B cell (primary cell): ENCODE results near the gene HLX.

Experiments used
- EZH2 ChIP-seq: IDR thresholded peaks from 2 replicates; pipeline ENCODE4 v1.6.1; 2012; ENCODE audit warnings: borderline replicate concordance, low read depth, mild to moderate bottlenecking, moderate library complexity, low read length; ENCODE audit not compliant: insufficient read depth, poor library complexity, severe bottlenecking
- TF ChIP-seq, protein P1 (sequence below): fragments of 200-600 bp; IDR thresholded peaks from one replicate; pipeline ENCODE4 v1.8.0; 2022; ENCODE audit warnings: antibody characterized with exemption, mild to moderate bottlenecking

DNA sequence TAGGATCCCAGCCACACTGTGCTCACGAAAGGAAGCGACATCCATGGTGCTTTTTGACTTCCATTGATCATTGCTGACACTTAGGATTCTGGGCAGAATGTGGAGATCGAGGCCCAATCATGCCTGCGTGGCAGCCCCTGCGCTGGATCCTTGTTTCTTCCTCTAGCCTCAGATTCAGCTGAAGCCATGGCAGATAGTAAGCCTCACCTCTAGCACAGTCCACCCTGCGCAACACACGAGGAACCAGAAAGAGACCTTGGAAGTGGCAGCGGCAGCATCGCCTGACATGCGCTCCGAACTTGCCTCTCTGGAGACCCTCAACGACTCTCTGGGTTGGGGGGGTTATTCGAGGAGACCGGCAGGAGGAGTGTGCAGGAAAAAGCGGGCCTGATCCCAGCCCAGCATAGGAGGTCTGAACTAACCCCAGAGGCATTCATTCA lies 10.6 kb downstream of the HLX start:
- TF ChIP-seq, protein P1, sequence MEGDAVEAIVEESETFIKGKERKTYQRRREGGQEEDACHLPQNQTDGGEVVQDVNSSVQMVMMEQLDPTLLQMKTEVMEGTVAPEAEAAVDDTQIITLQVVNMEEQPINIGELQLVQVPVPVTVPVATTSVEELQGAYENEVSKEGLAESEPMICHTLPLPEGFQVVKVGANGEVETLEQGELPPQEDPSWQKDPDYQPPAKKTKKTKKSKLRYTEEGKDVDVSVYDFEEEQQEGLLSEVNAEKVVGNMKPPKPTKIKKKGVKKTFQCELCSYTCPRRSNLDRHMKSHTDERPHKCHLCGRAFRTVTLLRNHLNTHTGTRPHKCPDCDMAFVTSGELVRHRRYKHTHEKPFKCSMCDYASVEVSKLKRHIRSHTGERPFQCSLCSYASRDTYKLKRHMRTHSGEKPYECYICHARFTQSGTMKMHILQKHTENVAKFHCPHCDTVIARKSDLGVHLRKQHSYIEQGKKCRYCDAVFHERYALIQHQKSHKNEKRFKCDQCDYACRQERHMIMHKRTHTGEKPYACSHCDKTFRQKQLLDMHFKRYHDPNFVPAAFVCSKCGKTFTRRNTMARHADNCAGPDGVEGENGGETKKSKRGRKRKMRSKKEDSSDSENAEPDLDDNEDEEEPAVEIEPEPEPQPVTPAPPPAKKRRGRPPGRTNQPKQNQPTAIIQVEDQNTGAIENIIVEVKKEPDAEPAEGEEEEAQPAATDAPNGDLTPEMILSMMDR: no peak
- no peak for TF ChIP-seq EZH2
